ENCODE data around the gene ANKRD18B. TPM values are rescaled to one million over a fixed set of nuclear protein-coding genes. Genes with fewer than 3 reads are reported as not detected.
"Not testable (repeated sequence)": the region's sequence is repeated elsewhere in the genome, so short reads cannot be mapped to it uniquely, and the experiment has no call there.

ANKRD18B gene
- 10.6 and 12.6 TPM in 2 replicates for total RNA-seq (2014; rRNA removed; shearing (Covaris generic))

- peak; percentile 35 for DNase-seq (ENCODE audit: low spot score)
These were observed at the start of gene ANKRD18B for GRCh38 chr9:33523397-33524305. Gene ANKRD18B, plus strand, starts transcription at chr9:33524251. Its CDS starts 239 bp downstream, at chr9:33524490.

GRCh38 chr9:33475357-33475756 is 48.7 kb upstream of the ANKRD18B start:
- no peak for DNase-seq (ENCODE audit: low spot score)

- no peak for DNase-seq (ENCODE audit: low spot score)
These were observed 47.5 kb upstream of the ANKRD18B start for GRCh38 chr9:33476503-33476902.

GRCh38 chr9:33480106-33480505 is 43.9 kb upstream of the ANKRD18B start:
- DNase-seq (ENCODE audit: low spot score), result no peak

- no peak for DNase-seq (ENCODE audit: low spot score)
These were observed 43.1 kb upstream of the ANKRD18B start for GRCh38 chr9:33480976-33481375.

GRCh38 chr9:33485312-33485711 is 38.7 kb upstream of the ANKRD18B start:
- DNase-seq (ENCODE audit: low spot score), result not testable (repeated sequence)

- DNase-seq (ENCODE audit: low spot score), result no peak
These were observed 35.0 kb upstream of the ANKRD18B start for GRCh38 chr9:33489066-33489465.

GRCh38 chr9:33493819-33494218 is 30.2 kb upstream of the ANKRD18B start:
- DNase-seq (ENCODE audit: low spot score), result not testable (repeated sequence)

- DNase-seq (ENCODE audit: low spot score), result peak; percentile 14
These were observed 25.7 kb upstream of the ANKRD18B start for GRCh38 chr9:33498387-33498786.

GRCh38 chr9:33506626-33507370 is 17.3 kb upstream of the ANKRD18B start:
- peak; percentile 95 for DNase-seq (ENCODE audit: low spot score)

GRCh38 chr9:33510262-33511183 is 13.5 kb upstream of the ANKRD18B start:
- peak; percentile 48 for DNase-seq (ENCODE audit: low spot score)

- DNase-seq (ENCODE audit: low spot score), result not testable (repeated sequence)
These were observed 12.9 kb upstream of the ANKRD18B start for GRCh38 chr9:33511184-33511517.

- peak; percentile 12 for DNase-seq (ENCODE audit: low spot score)
These were observed 11.5 kb upstream of the ANKRD18B start for GRCh38 chr9:33512535-33512934.

- DNase-seq (ENCODE audit: low spot score), result not testable (repeated sequence)
These were observed 8.6 kb upstream of the ANKRD18B start for GRCh38 chr9:33515342-33515995.

- not testable (repeated sequence) for DNase-seq (ENCODE audit: low spot score)
These were observed 7.7 kb upstream of the ANKRD18B start for GRCh38 chr9:33516397-33516796.

GRCh38 chr9:33517373-33517772 is 6.7 kb upstream of the ANKRD18B start:
- DNase-seq (ENCODE audit: low spot score), result peak; percentile 61

GRCh38 chr9:33517934-33518577 is 6.0 kb upstream of the ANKRD18B start:
- peak; percentile 24 for DNase-seq (ENCODE audit: low spot score)

- DNase-seq (ENCODE audit: low spot score), result not testable (repeated sequence)
These were observed 2.2 kb upstream of the ANKRD18B start for GRCh38 chr9:33521861-33522260.

- peak; percentile 2 for DNase-seq (ENCODE audit: low spot score)
These were observed 376 bp downstream of the ANKRD18B start for GRCh38 chr9:33524306-33524947.

GRCh38 chr9:33528069-33528468 is 4.0 kb downstream of the ANKRD18B start:
- not testable (repeated sequence) for DNase-seq (ENCODE audit: low spot score)
